ENCODE results near the gene CDC42BPB. TPM values are rescaled to one million over a fixed set of nuclear protein-coding genes. Genes with fewer than 3 reads are reported as not detected.

CDC42BPB gene
- total RNA-seq, 4 donors from 2014 or later, result 93.9 to 132 (median 110) TPM

DNA sequence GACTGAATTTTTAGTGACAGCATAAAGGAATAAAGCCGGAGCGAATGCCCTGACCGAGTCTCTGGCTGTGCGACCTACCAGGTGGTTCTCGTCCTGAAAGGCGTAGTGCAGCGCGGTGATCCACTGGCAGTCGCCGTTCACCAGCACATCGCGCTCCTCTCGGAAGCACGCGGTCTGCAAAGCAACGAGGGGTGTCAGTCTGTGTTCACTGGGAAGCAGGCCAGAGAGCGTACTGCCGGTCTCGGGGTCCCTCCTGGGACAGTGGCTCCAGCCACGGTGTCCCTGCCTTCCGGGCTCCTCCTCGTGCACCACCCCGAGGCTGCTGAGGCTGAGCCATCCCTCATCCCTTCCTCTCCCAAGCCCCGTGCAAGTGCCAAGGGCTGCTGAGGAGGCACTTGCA lies 53.5 kb downstream of the CDC42BPB start:
- no peak overlapping the region for H3K4me3 ChIP-seq
- no peak for TF ChIP-seq POLR2A (IDR thresholded peaks at IDR 0.05; ENCODE audit: low read depth)
- TF ChIP-seq, protein P1, sequence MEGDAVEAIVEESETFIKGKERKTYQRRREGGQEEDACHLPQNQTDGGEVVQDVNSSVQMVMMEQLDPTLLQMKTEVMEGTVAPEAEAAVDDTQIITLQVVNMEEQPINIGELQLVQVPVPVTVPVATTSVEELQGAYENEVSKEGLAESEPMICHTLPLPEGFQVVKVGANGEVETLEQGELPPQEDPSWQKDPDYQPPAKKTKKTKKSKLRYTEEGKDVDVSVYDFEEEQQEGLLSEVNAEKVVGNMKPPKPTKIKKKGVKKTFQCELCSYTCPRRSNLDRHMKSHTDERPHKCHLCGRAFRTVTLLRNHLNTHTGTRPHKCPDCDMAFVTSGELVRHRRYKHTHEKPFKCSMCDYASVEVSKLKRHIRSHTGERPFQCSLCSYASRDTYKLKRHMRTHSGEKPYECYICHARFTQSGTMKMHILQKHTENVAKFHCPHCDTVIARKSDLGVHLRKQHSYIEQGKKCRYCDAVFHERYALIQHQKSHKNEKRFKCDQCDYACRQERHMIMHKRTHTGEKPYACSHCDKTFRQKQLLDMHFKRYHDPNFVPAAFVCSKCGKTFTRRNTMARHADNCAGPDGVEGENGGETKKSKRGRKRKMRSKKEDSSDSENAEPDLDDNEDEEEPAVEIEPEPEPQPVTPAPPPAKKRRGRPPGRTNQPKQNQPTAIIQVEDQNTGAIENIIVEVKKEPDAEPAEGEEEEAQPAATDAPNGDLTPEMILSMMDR (IDR thresholded peaks at IDR 0.05), result no peak
- no peak for TF ChIP-seq EP300 (IDR thresholded peaks at IDR 0.05)
- no peak for TF ChIP-seq POLR2AphosphoS5 (IDR thresholded peaks at IDR 0.05)
- 84% methylated on average over 15 of the region's 24 CpGs for WGBS
- H3K4me1 ChIP-seq, result peaks cover 0 to 16% (median 11%) of the 10 kb centered on the region in 4 donors
- H3K27me3 ChIP-seq, result no peaks in the 10 kb centered on the region
- H3K27ac ChIP-seq (replicated peaks in 1 of 4), result no peak overlapping the region
- intact Hi-C loops (cut with DNase I), result no loop called here
- no peaks in the 10 kb centered on the region for H3K9me3 ChIP-seq
- H3K36me3 ChIP-seq, result peaks cover 30 to 85% (median 78%) of the 10 kb centered on the region in 4 donors
- no peak for DNase-seq (ENCODE audit: extremely low spot score)

DNA sequence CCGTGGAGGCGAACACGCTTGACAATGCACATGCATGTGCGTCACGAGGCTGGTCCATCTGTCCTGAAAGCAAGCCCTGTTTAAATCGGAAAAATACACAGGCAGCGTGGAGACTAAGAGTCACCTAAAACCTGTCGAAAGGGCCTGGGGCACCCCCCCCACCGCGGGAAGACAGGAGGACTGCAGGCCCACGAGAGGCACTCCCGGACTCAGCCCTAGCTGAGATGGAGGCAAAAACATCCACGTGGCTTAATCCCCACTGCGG lies 54.1 kb downstream of the CDC42BPB start:
- no peak overlapping the region for H3K4me3 ChIP-seq
- WGBS, result 90% methylated on average over 14 of the region's 14 CpGs
- H3K27me3 ChIP-seq, result no peaks in the 10 kb centered on the region
- H3K36me3 ChIP-seq, result peaks cover 34 to 84% (median 79%) of the 10 kb centered on the region in 4 donors
- peaks cover 0 to 16% (median 5%) of the 10 kb centered on the region in 4 donors for H3K4me1 ChIP-seq
- no peak overlapping the region for H3K27ac ChIP-seq (replicated peaks in 1 of 4)
- intact Hi-C loops (cut with DNase I), result no loop called here
- no peak for DNase-seq (ENCODE audit: extremely low spot score)
- H3K9me3 ChIP-seq, result no peaks in the 10 kb centered on the region
- TF ChIP-seq, protein P1 (IDR thresholded peaks at IDR 0.05), result no peak
- TF ChIP-seq POLR2AphosphoS5 (IDR thresholded peaks at IDR 0.05) (no peak), POLR2A (IDR thresholded peaks at IDR 0.05; ENCODE audit: low read depth) (no peak), EP300 (IDR thresholded peaks at IDR 0.05) (no peak)

DNA sequence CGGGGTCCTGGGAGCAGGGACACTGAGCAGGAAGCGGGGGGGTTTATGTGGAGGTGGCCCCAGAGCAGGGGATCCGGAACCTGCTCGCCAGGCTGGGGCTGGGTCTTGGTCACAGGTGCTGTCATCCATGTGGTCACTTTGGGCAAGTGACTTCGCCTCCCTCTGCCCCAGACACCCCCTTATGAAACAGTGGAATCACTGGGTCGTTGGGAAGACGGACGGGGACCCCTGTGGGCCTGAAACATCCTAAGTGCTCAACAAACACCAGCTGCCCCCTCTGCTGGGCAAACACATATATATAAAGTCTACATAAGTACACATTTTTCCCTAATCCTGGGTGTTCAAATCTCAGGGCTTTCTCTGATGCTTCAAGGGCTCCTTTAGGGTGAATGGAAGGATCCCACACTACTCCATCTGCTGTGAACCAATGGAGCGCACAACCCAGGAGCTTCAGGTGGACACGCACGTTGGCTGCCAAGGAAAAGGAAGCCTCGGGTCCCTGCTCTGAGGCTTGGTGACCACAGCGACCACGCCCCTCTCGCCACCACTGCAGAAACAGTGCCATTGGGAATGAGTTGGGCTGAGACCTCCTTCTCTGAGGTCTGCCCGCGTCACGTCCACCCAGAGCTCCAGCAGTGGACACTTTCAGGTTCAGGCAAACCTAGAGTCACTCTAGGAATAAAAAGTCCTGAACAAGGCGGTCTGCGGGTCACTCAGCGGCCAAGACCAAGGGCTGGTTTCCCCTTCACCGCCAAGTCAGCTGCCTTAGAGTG lies 54.6 kb downstream of the CDC42BPB start:
- Histone ChIP-seq H3K4me3 (no peak overlapping the region), H3K9me3 (no peaks in the 10 kb centered on the region), H3K36me3 (peaks cover 34 to 84% (median 79%) of the 10 kb centered on the region in 4 donors), H3K27ac (replicated peaks in 1 of 4) (no peak overlapping the region), H3K4me1 (peaks cover 0 to 14% (median 3%) of the 10 kb centered on the region in 4 donors), H3K27me3 (no peaks in the 10 kb centered on the region)
- TF ChIP-seq, protein P1 (IDR thresholded peaks at IDR 0.05), result no peak
- TF ChIP-seq POLR2AphosphoS5 (IDR thresholded peaks at IDR 0.05) (no peak), EP300 (IDR thresholded peaks at IDR 0.05) (no peak), POLR2A (IDR thresholded peaks at IDR 0.05; ENCODE audit: low read depth) (no peak)
- DNase-seq (ENCODE audit: extremely low spot score), result no peak
- intact Hi-C loops (cut with DNase I), result no loop called here
- 88% methylated on average over 21 of the region's 22 CpGs for WGBS

DNA sequence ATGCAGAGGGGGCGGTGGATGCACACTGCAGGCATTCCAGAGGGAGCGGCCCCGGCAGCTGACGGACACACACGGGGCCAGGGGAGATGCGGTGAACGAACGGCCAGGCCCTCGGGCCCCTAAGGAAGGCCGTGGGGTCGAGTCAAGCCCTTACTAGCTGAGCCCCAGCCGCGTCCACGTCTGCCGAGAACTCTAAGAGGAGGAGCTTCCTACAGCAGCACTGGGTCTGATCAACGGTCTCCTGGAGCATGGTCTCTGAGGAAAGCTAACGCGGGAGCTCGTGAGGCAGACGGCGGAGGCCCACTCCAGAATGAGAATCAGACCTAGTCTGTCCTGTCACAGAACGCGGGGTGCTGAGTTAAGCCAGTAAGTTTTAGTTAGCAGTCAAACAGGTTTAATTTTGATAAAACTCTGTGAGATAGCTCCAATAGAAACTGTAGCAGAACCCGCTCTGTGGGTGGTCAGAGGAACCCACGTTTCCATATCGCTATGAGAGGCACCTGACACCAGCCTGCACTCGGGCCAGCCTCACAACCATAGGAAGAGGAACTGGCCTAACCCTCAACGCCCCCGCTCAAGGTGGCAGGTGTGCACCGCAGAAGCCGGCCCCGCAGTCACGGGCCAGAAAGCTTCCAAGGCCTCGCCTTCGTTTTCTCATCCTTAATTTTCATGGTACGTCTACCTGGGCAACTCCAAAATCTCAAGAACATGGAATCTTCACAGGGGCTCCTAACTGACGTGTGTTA lies 55.5 kb downstream of the CDC42BPB start:
- DNase-seq (ENCODE audit: extremely low spot score), result no peak
- intact Hi-C loops (cut with DNase I), result no loop called here
- Histone ChIP-seq H3K4me1 (peaks cover 0 to 7% (median 2%) of the 10 kb centered on the region in 4 donors), H3K4me3 (no peak overlapping the region), H3K36me3 (peaks cover 34 to 84% (median 80%) of the 10 kb centered on the region in 4 donors), H3K27ac (replicated peaks in 1 of 4) (no peak overlapping the region), H3K27me3 (no peaks in the 10 kb centered on the region), H3K9me3 (no peaks in the 10 kb centered on the region)
- TF ChIP-seq POLR2A (IDR thresholded peaks at IDR 0.05; ENCODE audit: low read depth) (no peak), EP300 (IDR thresholded peaks at IDR 0.05) (no peak), POLR2AphosphoS5 (IDR thresholded peaks at IDR 0.05) (no peak)
- TF ChIP-seq, protein P1 (IDR thresholded peaks at IDR 0.05), result no peak
- 85% methylated on average over 25 of the region's 37 CpGs for WGBS

All from esophagus muscularis mucosa (tissue), 4 donors.